ENCODE data around the gene HS3ST3B1.

HS3ST3B1 gene

GRCh38 chr17:14300575-14301278 is at the start of gene HS3ST3B1:
TSS of gene HS3ST3B1 (plus strand) at chr17:14301081. CDS start at chr17:14301519, 438 bp downstream.
- DNase-seq, result peak; percentile 100

- DNase-seq, result no peak
Measured at GRCh38 chr17:14261406-14261805, 39.5 kb upstream of the HS3ST3B1 start.

GRCh38 chr17:14268264-14268663 is 32.6 kb upstream of the HS3ST3B1 start:
- DNase-seq, result no peak

- DNase-seq, result no peak
Measured at GRCh38 chr17:14269473-14269872, 31.4 kb upstream of the HS3ST3B1 start.

GRCh38 chr17:14270508-14270907 is 30.4 kb upstream of the HS3ST3B1 start:
- DNase-seq, result no peak

- DNase-seq, result no peak
Measured at GRCh38 chr17:14276535-14277250, 24.2 kb upstream of the HS3ST3B1 start.

- no peak for DNase-seq
Measured at GRCh38 chr17:14281530-14281929, 19.4 kb upstream of the HS3ST3B1 start.

- no peak for DNase-seq
Measured at GRCh38 chr17:14282726-14283125, 18.2 kb upstream of the HS3ST3B1 start.

- no peak for DNase-seq
Measured at GRCh38 chr17:14289162-14289561, 11.7 kb upstream of the HS3ST3B1 start.

- DNase-seq, result no peak
Measured at GRCh38 chr17:14294876-14295275, 6.0 kb upstream of the HS3ST3B1 start.

GRCh38 chr17:14295676-14296075 is 5.2 kb upstream of the HS3ST3B1 start:
- no peak for DNase-seq

- no peak for DNase-seq
Measured at GRCh38 chr17:14296166-14296910, 4.5 kb upstream of the HS3ST3B1 start.

GRCh38 chr17:14297161-14297851 is 3.6 kb upstream of the HS3ST3B1 start:
- DNase-seq, result peak; percentile 62

- no peak for DNase-seq
Measured at GRCh38 chr17:14298221-14298946, 2.5 kb upstream of the HS3ST3B1 start.

- no peak for DNase-seq
Measured at GRCh38 chr17:14298947-14299279, 2.0 kb upstream of the HS3ST3B1 start.

GRCh38 chr17:14299280-14300141 is 1.4 kb upstream of the HS3ST3B1 start:
- no peak for DNase-seq

GRCh38 chr17:14301279-14302090 is 604 bp downstream of the HS3ST3B1 start:
- no peak for DNase-seq

- peak; percentile 75 for DNase-seq
Measured at GRCh38 chr17:14302091-14302430, 1.2 kb downstream of the HS3ST3B1 start.

- peak; percentile 89 for DNase-seq
Measured at GRCh38 chr17:14302431-14303099, 1.7 kb downstream of the HS3ST3B1 start.
